Measurements from ENCODE around the gene DISC1. TPM values are rescaled to one million over a fixed set of nuclear protein-coding genes. Genes with fewer than 3 reads are reported as not detected.

DISC1 gene
- total and polyA plus RNA-seq, 2 donors (not counting 1 experiment from before 2014, with no cell fraction given), result 2.0 to 4.3 TPM

DNA sequence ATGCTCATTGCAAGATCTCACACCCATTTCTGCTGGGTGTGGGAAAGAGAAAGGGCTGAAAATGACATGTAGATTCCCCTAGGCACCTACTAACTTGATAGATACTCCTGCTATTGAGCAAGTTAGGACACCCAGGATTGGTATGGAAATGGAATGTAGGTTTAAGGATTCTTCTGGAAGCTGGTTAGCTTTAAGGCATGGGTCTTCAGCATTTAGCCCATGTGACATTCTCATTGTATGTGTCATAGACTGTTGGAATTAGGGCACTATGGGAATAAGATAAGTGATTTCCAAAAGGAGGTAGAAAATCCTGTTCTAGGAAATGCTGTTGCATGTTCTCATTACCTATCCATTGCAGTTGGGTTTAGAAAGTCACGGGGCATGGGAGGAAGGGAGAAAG, 76.2 kb downstream of the DISC1 start:
- peak in 1 of 2 donors; percentile 81 for DNase-seq (ENCODE audit: low read depth in 2 of 2)
- Histone ChIP-seq H3K4me3 (replicated peaks in 1 of 4; ENCODE audit: control extremely low read depth in 1 of 4, insufficient read depth in 1 of 4, low read depth in 3 of 4, low read length in 4 of 4) (no peak overlapping the region), H3K9me3 (ENCODE audit: control insufficient read depth, insufficient read depth, low read depth, low read length) (no peaks in the 10 kb centered on the region), H2AFZ (ENCODE audit: low read length) (no peak overlapping the region), H3K4me1 (ENCODE audit: control insufficient read depth, extremely low read depth, insufficient read depth, low read length) (no peaks in the 10 kb centered on the region), H3K27ac (ENCODE audit: insufficient read depth, low read length) (no peak overlapping the region), H3K27me3 (ENCODE audit: control insufficient read depth, insufficient read depth, low read length) (no peaks in the 10 kb centered on the region), H3K79me2 (ENCODE audit: control insufficient read depth, insufficient read depth, low read length) (no peaks in the 10 kb centered on the region), H3K9ac (ENCODE audit: insufficient read depth, low read length) (no peak overlapping the region), H4K20me1 (ENCODE audit: control insufficient read depth, extremely low read depth, insufficient read depth, low read length) (no peaks in the 10 kb centered on the region), H3K36me3 (ENCODE audit: control insufficient read depth, insufficient read depth, low read length) (no peaks in the 10 kb centered on the region), H3K4me2 (ENCODE audit: extremely low read depth, insufficient read depth, low read length) (no peak overlapping the region)
- TF ChIP-seq EZH2 (IDR thresholded peaks at IDR 0.05; ENCODE audit: low read length, missing control alignments), result no peak
- TF ChIP-seq, protein P1, sequence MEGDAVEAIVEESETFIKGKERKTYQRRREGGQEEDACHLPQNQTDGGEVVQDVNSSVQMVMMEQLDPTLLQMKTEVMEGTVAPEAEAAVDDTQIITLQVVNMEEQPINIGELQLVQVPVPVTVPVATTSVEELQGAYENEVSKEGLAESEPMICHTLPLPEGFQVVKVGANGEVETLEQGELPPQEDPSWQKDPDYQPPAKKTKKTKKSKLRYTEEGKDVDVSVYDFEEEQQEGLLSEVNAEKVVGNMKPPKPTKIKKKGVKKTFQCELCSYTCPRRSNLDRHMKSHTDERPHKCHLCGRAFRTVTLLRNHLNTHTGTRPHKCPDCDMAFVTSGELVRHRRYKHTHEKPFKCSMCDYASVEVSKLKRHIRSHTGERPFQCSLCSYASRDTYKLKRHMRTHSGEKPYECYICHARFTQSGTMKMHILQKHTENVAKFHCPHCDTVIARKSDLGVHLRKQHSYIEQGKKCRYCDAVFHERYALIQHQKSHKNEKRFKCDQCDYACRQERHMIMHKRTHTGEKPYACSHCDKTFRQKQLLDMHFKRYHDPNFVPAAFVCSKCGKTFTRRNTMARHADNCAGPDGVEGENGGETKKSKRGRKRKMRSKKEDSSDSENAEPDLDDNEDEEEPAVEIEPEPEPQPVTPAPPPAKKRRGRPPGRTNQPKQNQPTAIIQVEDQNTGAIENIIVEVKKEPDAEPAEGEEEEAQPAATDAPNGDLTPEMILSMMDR (conservative IDR thresholded peaks at IDR 0.05 in 1 of 2, IDR thresholded peaks at IDR 0.05 in 1 of 2; ENCODE audit: low read depth in 1 of 2, low read length in 2 of 2), result no peak

DNA sequence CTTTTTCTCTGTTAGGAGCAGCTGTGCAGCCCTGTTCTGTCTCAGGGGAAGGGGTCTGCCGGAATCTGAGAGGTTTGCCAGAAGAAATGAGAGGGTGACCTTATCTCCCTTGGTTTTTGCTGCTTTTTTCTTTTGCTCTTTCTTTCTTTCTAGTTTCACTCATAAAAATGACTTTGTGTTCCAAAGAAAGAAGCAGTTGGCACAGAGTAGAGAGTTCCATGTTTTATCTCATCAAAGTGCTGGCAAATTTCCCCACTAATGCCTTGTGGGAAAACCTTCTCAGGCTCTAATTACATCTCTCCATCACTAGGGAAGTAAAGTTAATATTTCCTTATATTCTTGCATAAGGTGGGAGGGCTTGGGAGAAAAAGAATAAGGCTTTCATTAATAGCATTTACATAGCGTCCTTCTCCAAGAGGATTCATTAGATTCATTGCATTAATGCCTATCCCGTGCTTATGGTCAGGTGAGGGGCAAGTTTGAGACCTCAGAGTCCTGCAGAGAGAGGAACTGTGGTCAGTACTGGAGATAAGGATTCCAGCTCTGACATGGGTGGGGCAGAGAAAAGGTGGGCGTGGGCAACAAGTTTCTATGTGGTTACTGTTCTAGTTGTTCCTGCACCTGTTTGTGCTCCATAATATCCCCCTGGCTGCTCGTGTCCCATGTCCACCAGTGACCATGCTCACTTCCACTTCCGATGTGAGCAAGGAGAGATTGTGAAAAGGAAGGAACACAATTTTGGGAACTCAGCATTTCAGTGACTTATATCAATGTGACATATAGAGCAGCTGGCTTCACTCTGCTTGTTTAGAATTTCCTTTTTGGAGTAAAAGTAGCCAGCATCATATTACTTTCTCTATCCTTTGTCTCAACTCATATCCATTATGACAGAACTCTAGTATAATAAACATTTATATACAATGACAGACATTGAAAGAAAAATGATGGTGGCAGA, 79.5 kb downstream of the DISC1 start:
- H3K27ac ChIP-seq (ENCODE audit: insufficient read depth, low read length), result no peak overlapping the region
- no peak overlapping the region for H3K4me2 ChIP-seq (ENCODE audit: extremely low read depth, insufficient read depth, low read length)
- H3K4me1 ChIP-seq (ENCODE audit: control insufficient read depth, extremely low read depth, insufficient read depth, low read length), result no peaks in the 10 kb centered on the region
- H3K27me3 ChIP-seq (ENCODE audit: control insufficient read depth, insufficient read depth, low read length), result no peaks in the 10 kb centered on the region
- H3K36me3 ChIP-seq (ENCODE audit: control insufficient read depth, insufficient read depth, low read length), result no peaks in the 10 kb centered on the region
- no peaks in the 10 kb centered on the region for H4K20me1 ChIP-seq (ENCODE audit: control insufficient read depth, extremely low read depth, insufficient read depth, low read length)
- no peaks in the 10 kb centered on the region for H3K9me3 ChIP-seq (ENCODE audit: control insufficient read depth, insufficient read depth, low read depth, low read length)
- no peak overlapping the region for H3K9ac ChIP-seq (ENCODE audit: insufficient read depth, low read length)
- no peaks in the 10 kb centered on the region for H3K79me2 ChIP-seq (ENCODE audit: control insufficient read depth, insufficient read depth, low read length)
- no peak overlapping the region for H2AFZ ChIP-seq (ENCODE audit: low read length)
- TF ChIP-seq EZH2 (IDR thresholded peaks at IDR 0.05; ENCODE audit: low read length, missing control alignments), result no peak
- TF ChIP-seq, protein P1 (conservative IDR thresholded peaks at IDR 0.05 in 1 of 2, IDR thresholded peaks at IDR 0.05 in 1 of 2; ENCODE audit: low read depth in 1 of 2, low read length in 2 of 2), result no peak
- no peak overlapping the region for H3K4me3 ChIP-seq (replicated peaks in 1 of 4; ENCODE audit: control extremely low read depth in 1 of 4, insufficient read depth in 1 of 4, low read depth in 3 of 4, low read length in 4 of 4)
- DNase-seq (ENCODE audit: low read depth in 2 of 2), result peak in 1 of 2 donors; percentile 44

DNA sequence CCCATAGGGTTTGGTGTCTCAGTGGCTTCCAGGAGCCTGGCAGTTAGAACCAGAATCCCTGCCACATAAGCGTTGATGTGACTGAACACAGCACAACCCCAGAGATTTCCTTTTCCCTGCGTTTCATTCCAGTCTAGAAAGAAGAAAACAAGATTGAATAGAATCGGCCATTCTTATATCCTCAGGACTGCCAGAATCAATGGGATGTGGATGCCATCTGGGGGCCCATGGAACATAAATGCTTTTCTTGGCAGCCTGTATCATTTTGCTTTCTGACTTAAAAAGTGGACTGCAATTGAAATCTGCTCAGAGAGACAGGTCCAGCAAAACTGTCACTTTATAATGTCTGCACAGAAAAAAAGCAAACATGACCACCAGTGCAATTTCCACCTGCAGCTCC, 80.3 kb downstream of the DISC1 start:
- no peak for DNase-seq (ENCODE audit: low read depth in 2 of 2)
- Histone ChIP-seq H3K79me2 (ENCODE audit: control insufficient read depth, insufficient read depth, low read length) (no peaks in the 10 kb centered on the region), H3K9me3 (ENCODE audit: control insufficient read depth, insufficient read depth, low read depth, low read length) (no peaks in the 10 kb centered on the region)

More for the DNA sequence above, 80.3 kb downstream of the DISC1 start:
- TF ChIP-seq, protein P1 (conservative IDR thresholded peaks at IDR 0.05 in 1 of 2, IDR thresholded peaks at IDR 0.05 in 1 of 2; ENCODE audit: low read depth in 1 of 2, low read length in 2 of 2), result no peak
- no peak for TF ChIP-seq EZH2 (IDR thresholded peaks at IDR 0.05; ENCODE audit: low read length, missing control alignments)
- Histone ChIP-seq H3K27ac (ENCODE audit: insufficient read depth, low read length) (no peak overlapping the region), H4K20me1 (ENCODE audit: control insufficient read depth, extremely low read depth, insufficient read depth, low read length) (no peaks in the 10 kb centered on the region), H3K36me3 (ENCODE audit: control insufficient read depth, insufficient read depth, low read length) (no peaks in the 10 kb centered on the region), H3K9ac (ENCODE audit: insufficient read depth, low read length) (no peak overlapping the region), H3K4me1 (ENCODE audit: control insufficient read depth, extremely low read depth, insufficient read depth, low read length) (no peaks in the 10 kb centered on the region), H3K27me3 (ENCODE audit: control insufficient read depth, insufficient read depth, low read length) (no peaks in the 10 kb centered on the region), H3K4me3 (replicated peaks in 1 of 4; ENCODE audit: control extremely low read depth in 1 of 4, insufficient read depth in 1 of 4, low read depth in 3 of 4, low read length in 4 of 4) (no peak overlapping the region), H2AFZ (ENCODE audit: low read length) (no peak overlapping the region), H3K4me2 (ENCODE audit: extremely low read depth, insufficient read depth, low read length) (no peak overlapping the region)

Data from fibroblast of lung (primary cell).